ENCODE data around the gene RWDD1.

- no peak for TF ChIP-seq CTCF (IDR thresholded peaks at IDR 0.05)
- no peak for TF ChIP-seq POLR2AphosphoS5 (IDR thresholded peaks at IDR 0.05)
- TF ChIP-seq EP300 (IDR thresholded peaks at IDR 0.05), result no peak
These were observed 25.5 kb downstream of the RWDD1 start for GRCh38 chr6:116596815-116597214.

Data from gastroesophageal sphincter (tissue), 3 donors.